Dedifferentiated amniotic fluid mesenchymal stem cell (primary cell): ENCODE results near the gene ROR1.

Source experiments
- DNase-seq: peaks from one replicate; pipeline ENCODE4 v3.0.0-alpha.2; 2016; ENCODE audit errors: extremely low spot score

ROR1 gene

GRCh38 chr1:64135462-64136223, 361.8 kb downstream of the ROR1 start:
- no peak for DNase-seq

GRCh38 chr1:64136296-64136695, 362.5 kb downstream of the ROR1 start:
- no peak for DNase-seq

DNA sequence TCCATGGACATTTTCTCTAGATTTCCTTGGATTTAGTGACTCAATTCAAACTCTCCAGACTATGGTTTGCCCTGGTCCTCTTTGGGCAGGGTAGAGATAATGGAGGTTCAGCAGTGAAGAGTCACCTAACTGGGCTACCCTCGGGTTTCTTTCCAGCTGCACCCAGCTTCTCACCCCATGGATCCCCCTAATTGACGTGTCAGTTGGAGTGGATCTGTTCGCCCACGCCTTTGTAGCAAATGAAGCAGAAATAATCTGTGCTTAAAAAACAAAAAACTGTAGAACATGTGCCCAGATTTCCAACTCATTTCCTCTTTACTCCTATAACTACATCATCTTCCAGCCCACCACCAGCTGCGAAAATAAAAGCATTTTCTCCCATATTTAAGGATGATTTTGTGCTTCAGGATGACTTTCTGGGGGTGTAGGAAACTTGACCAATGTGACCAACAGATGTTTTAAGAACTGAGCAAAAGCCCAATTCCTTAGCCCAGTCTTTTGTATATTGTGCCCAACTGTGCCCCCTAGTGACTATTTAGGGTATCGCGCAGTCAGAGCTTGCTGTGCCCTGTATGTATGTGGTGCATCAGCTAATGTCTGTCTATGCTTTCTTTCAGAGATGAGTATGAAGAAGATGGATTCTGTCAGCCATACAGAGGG, 363.1 kb downstream of the ROR1 start:
- DNase-seq: peak; percentile 92

- DNase-seq: no peak
These were observed 363.6 kb downstream of the ROR1 start for GRCh38 chr1:64137412-64137803.

GRCh38 chr1:64139877-64140276, 366.1 kb downstream of the ROR1 start:
- DNase-seq: no peak

GRCh38 chr1:64140596-64140995, 366.8 kb downstream of the ROR1 start:
- DNase-seq: no peak

- no peak for DNase-seq
These were observed 373.4 kb downstream of the ROR1 start for GRCh38 chr1:64147045-64147724.

GRCh38 chr1:64147759-64148158, 373.9 kb downstream of the ROR1 start:
- DNase-seq: no peak

GRCh38 chr1:64150266-64150665, 376.4 kb downstream of the ROR1 start:
- DNase-seq: no peak

DNA sequence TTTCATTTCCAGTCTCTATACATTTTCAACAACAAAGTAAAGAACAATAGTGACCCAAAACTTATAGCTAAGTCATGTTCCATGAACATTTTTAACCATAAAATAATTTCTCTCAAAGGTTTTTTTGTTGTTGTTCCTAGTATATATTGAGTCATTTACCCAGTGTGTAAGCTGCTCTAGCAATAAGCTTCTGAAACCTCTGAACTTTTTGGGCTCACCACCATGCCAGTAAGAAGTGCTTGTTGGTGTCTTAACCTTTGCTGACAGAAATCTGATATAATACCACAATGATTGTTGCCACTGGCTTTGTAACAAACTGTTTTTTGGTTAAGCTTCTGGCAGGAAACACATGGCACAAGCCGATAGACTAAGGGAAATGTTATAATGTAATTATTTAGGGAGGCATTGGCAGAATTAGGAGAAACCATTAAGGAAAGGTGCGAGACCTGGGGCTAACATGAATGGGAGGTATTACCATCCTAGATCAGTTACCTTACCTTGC, 377.0 kb downstream of the ROR1 start:
- DNase-seq: no peak

GRCh38 chr1:64155278-64155677, 381.5 kb downstream of the ROR1 start:
- DNase-seq: no peak

- peak; percentile 80 for DNase-seq
These were observed 387.6 kb downstream of the ROR1 start for GRCh38 chr1:64161357-64161941.

DNA sequence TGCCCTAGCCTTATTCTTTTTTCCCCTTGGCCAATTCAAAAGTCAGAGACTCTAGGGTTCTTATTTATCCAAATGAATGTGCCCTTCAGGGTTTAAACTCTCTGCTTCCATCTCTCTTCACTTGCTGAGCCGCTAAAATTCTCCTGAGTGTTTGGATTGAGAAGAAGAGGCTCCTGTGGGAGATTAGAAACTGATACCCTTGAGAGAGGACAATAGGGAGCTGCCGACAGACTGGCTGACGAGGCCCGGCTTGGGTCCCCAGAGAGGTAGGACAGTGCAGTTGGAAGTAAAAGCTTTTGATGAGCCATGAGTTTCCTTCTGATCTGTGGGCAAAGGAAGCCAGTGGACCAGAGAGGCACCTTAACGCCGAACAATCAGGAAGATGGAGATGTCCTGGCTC, 388.3 kb downstream of the ROR1 start:
- no peak for DNase-seq

GRCh38 chr1:64162804-64163203, 389.0 kb downstream of the ROR1 start:
- no peak for DNase-seq

- no peak for DNase-seq
These were observed 389.6 kb downstream of the ROR1 start for GRCh38 chr1:64163431-64163830.

DNA sequence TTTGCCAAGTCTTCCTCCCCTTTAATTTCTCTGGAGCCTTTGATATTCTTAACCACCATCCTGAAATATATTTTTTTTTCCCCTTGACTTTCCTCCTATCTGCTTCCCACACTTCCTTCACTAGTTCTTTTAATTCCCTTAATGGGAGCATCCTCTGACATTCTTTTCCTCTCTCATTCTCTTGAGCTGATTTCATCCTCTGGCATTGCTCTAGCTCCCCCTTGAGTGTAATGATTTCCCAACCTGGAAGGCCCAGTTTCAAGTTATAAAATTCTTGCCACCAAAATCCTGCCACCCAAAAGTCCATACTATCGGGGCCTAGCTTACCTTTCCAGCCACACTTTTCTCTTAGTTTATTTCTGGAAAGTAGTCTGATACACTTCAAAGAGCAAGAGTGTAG, 390.2 kb downstream of the ROR1 start:
- DNase-seq: peak; percentile 67

- DNase-seq: no peak
These were observed 392.8 kb downstream of the ROR1 start for GRCh38 chr1:64166629-64167028.

DNA sequence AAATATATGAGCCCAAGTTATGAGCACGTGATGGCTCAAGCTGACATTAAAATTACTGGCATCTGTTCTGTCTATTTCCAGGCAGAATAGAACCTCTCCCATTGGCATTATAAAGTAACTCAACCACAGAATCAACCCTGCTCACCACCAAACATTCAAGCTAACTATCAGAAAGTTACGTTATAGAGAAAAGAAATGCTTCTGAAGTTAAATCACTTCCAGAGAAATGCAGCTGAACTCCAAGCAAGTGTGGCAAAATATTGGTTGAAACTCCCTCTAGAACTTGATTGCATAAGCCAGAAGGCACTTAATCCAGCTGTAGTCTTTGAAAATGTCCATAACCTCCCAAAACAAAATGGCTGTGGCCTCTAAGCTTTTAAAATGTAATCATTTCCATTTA, 393.4 kb downstream of the ROR1 start:
- peak; percentile 77 for DNase-seq

DNA sequence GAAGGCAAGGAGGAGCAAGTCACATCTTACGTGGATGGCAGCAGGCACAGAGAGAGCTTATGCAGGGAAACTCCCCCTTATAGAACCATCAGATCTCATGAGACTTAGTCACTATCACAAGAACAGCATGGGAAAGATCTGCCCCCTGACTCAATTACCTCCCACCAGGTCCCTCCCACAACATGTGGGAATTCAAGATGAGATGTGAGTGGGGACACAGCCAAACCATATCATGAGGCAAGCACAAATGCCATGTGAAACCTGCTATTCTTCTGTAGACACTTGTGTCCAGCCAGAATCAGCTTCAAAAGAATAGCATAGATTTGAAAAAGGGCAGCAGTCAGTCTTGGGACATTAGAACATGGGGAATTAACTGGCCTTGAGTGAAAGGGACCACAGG, 397.4 kb downstream of the ROR1 start:
- no peak for DNase-seq

DNA sequence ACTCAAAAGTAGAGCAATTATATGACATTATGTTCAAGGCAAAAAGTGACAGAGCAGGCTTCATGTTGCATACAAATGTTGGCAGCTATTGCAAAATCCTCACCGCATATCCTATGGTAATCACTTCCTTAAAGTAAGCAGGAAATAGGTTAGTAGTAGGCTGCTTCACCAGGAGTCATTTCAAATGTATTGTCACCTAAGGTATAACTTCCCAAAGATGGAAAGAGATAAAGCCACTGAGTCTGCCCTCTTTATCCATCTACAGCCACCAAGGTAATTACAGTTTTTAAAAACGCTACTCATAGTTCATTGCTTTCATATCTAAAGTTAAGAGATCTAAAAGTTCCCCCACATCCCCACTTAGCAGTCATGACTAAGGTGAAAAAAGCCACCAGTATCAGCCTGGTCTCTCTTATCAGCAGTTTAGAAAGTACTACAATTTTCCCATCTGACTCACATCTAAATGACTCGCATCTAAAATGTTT, 398.0 kb downstream of the ROR1 start:
- no peak for DNase-seq

DNA sequence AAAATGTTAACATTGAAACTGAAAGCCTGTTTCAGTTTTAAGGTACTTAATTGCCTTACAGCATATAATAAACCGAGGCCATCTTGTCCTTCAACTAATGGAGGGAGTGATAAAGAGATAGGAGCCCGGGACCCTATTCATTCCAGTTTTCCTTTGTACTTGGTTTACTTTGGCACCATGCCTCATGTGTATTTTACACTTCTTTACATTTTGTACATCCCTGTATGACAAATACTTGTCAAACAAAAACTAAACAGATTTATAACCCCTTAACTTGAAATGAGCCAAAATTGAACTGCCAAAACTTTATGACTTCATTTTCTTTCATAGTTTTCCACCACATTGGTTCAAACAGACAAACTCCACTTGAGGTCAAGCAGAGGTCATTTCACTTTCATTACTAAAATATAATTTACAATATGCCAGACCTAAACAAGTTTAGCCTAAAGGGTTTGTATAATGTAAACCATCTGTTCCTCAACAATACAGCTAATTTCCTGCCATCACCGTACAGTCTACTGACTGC, 398.7 kb downstream of the ROR1 start:
- DNase-seq: peak; percentile 47

GRCh38 chr1:64173336-64173940, 399.6 kb downstream of the ROR1 start:
- DNase-seq: no peak
